HPDE6-E6E7 (cell line): Measurements from ENCODE around the gene RACGAP1.

Experiments
- DNase-seq: peaks from one replicate; pipeline ENCODE4 v3.0.0; 2011; ENCODE audit warnings: missing footprints; ENCODE audit errors: extremely low spot score

The RACGAP1 gene

GRCh38 chr12:49941556-49942511 is 83.5 kb downstream of the RACGAP1 start:
- DNase-seq, result no peak

GRCh38 chr12:49939707-49940106 is 85.6 kb downstream of the RACGAP1 start:
- no peak for DNase-seq

- DNase-seq, result no peak
Observed at GRCh38 chr12:49939307-49939706, 86.0 kb downstream of the RACGAP1 start.
